Gastroesophageal sphincter (tissue), 3 donors: Measurements from ENCODE around the gene VWA2.

Source experiments
- CTCF ChIP-seq, 4 experiments: fragments of 200-600 bp in 2 of 4; fragments of 450-650 bp in 2 of 4; sonication (generic) in 1 of 4; IDR thresholded peaks; one replicate each; pipeline ENCODE4 v1.5.1; 2017 to 2019; ENCODE audit warnings: antibody characterized with exemption in 4 of 4, mild to moderate bottlenecking in 2 of 4, moderate library complexity in 2 of 4
- EP300 ChIP-seq: sonication (generic); formaldehyde crosslinking; IDR thresholded peaks from one replicate; pipeline ENCODE4 v1.6.1; 2017; ENCODE audit warnings: antibody characterized with exemption, mild to moderate bottlenecking
- POLR2AphosphoS5 ChIP-seq: sonication (generic); formaldehyde crosslinking; IDR thresholded peaks from one replicate; pipeline ENCODE4 v1.6.1; 2017; ENCODE audit warnings: antibody characterized with exemption

- no peak for TF ChIP-seq CTCF (IDR thresholded peaks at IDR 0.05)
- TF ChIP-seq EP300, result no peak
- TF ChIP-seq POLR2AphosphoS5, result no peak
Observed at GRCh38 chr10:114328874-114329273, 89.8 kb downstream of the VWA2 start.
